A549 treated with Mapracorat at 1 μM for 4 hours (cell line): ENCODE measurements around the gene FBN1. TPM values are rescaled to one million over a fixed set of nuclear protein-coding genes. Genes with fewer than 3 reads are reported as not detected.

ENCODE experiments used
- total RNA-seq: library from RNA; stranded (reverse); fragments of 200-300 nt; extraction: Qiagen RNA extraction; gene quantifications from 5 replicates; pipeline ENCODE4 v1.2.3, GENCODE V29; 2022

The FBN1 gene
- total RNA-seq: 5.0 to 9.3 TPM (median 7.4 TPM) in 5 replicates

DNA sequence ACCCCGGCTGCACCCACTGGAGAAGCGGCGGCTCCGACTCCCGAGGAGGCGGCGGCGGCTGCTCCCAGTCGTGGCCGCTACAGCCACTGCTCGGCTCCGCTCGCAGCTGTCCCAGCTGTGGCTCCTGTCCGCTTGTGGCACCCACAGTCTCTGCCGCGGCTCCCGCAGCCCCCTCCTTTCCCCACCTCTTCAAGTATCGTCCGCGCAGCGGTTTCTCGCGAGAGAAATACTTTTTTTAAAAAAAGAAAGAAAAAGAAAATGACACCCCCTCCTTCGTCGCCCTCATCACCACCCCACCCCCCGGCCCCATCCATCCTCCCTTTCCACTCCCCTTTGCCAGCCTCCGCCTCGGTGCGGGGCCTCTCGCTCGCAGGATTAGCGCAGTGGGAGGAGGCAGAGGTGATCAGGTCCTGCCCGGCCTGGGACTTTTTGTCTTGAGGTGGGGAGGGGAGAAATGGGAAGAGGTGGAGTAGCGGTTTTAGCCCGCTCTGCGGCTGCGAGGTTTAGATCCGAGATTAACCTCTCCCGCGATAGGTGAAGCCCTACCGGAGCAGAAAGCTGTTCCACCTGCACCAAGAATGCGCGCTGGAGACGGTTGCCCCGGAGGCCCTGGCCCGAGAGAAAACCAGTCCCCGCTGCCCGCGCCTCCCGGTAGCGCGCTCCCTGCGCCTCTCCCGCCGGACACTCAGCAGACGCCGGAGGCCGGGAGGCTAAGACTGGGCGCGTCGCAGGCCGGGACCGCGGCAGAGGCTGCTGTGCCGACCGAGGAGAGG is at the start of gene FBN1:
Gene FBN1, minus strand, starts transcription at position 152 of the 773 bp plus-strand sequence. CDS start 940 bp downstream, outside the sequence.

Other genes starting within 250 kb of the FBN1 start
- gene CEP152, start 165.4 kb upstream of the FBN1 start, total RNA-seq: 3.2 to 4.7 TPM (median 3.4 TPM) in 5 replicates
- gene EID1, start 232.4 kb upstream of the FBN1 start, total RNA-seq: 101 to 118 TPM (median 107 TPM) in 5 replicates